ENCODE results near the gene CEP112. TPM values are rescaled to one million over a fixed set of nuclear protein-coding genes. Genes with fewer than 3 reads are reported as not detected.

Gene CEP112
- total and polyA plus RNA-seq, 10 of the 15 experiments (the other 5 are each of a cell fraction or from before 2014, with no cell fraction given) = 0.11 to 3.8 (median 0.32) TPM; not detected in 1

- FAIRE-seq = no peak
- Histone ChIP-seq H3K36me3 (ENCODE audit: control insufficient read depth in 2 of 2, insufficient read depth in 2 of 2, low read length in 1 of 2) (no peaks in the 10 kb centered on the region), H2AFZ (ENCODE audit: control insufficient read depth, low read depth, low read length) (no peak overlapping the region), H3K27me3 (replicated peaks in 1 of 2; ENCODE audit: control insufficient read depth in 2 of 2, insufficient read depth in 2 of 2, low read length in 1 of 2) (no peaks in the 10 kb centered on the region), H3K27ac (ENCODE audit: control insufficient read depth, insufficient read depth) (no peak overlapping the region), H4K20me1 (ENCODE audit: control insufficient read depth, insufficient read depth) (no peaks in the 10 kb centered on the region), H3K9me3 (replicated peaks; ENCODE audit: control insufficient read depth, insufficient read depth, low read length) (no peaks in the 10 kb centered on the region), H3K79me2 (ENCODE audit: control insufficient read depth, insufficient read depth, low read length) (no peaks in the 10 kb centered on the region), H3K4me1 (ENCODE audit: control insufficient read depth, insufficient read depth, low read length) (no peaks in the 10 kb centered on the region), H3K4me3 (no peak overlapping the region), H3K9ac (ENCODE audit: control insufficient read depth, insufficient read depth, low read length) (no peak overlapping the region), H3K4me2 (ENCODE audit: control insufficient read depth, insufficient read depth) (no peak overlapping the region)
- ChIA-PET CTCF (no interaction called here), RAD21 (ENCODE audit: unreplicated experiment) (no interaction called here), SMC1A (ENCODE audit: uncharacterized antibody, unreplicated experiment) (interaction anchor here (1.1 kb wide), 1 partner anchor 10 kb away, joined by 4 read pairs; no protein-coding TSS in a partner anchor), POLR2A (no interaction called here)
- no peak for DNase-seq (ENCODE audit: low read depth, low spot score)
- ATAC-seq = no peak
- TF ChIP-seq HCFC1 (IDR thresholded peaks at IDR 0.05; ENCODE audit: low read length) = no peak
- TF ChIP-seq LARP7 (IDR thresholded peaks at IDR 0.05) = no peak
- TF ChIP-seq ATF3 (IDR thresholded peaks at IDR 0.05; ENCODE audit: borderline replicate concordance, extremely low read depth, low read depth, low read length) = no peak
- TF ChIP-seq CBFB (IDR thresholded peaks at IDR 0.05; ENCODE audit: low read depth) = no peak
- no peak for TF ChIP-seq STAT1 (conservative IDR thresholded peaks at IDR 0.05)
- no peak for TF ChIP-seq CHD1 (IDR thresholded peaks at IDR 0.05; ENCODE audit: low read depth, low read length)
- no peak for TF ChIP-seq EZH2 (IDR thresholded peaks at IDR 0.05; ENCODE audit: borderline replicate concordance, control insufficient read depth, low read depth, low read length)
- no peak for TF ChIP-seq ASH2L (IDR thresholded peaks at IDR 0.05; ENCODE audit: borderline replicate concordance, low read depth)
- no peak for TF ChIP-seq JUNB (IDR thresholded peaks at IDR 0.05)
- no peak for TF ChIP-seq RELA (IDR thresholded peaks at IDR 0.05; ENCODE audit: borderline replicate concordance, partially characterized antibody)
- no peak for TF ChIP-seq SUZ12 (IDR thresholded peaks at IDR 0.05; ENCODE audit: unreplicated experiment)
- TF ChIP-seq IKZF2 (IDR thresholded peaks at IDR 0.05) = no peak
- TF ChIP-seq PAX8 (IDR thresholded peaks at IDR 0.05) = no peak
- no peak for TF ChIP-seq SMARCA5 (IDR thresholded peaks at IDR 0.05)
- no TSS peak for BruUV-seq (replicated peaks)
- in situ Hi-C loops (cut with MboI) = no loop called here
- WGBS (ENCODE audit: insufficient coverage, insufficient replicate concordance, low lambda C conversion rate, missing lambda C conversion rate) = 14% methylated on average over 5 of the region's 5 CpGs
- intact Hi-C loops (cut with micrococcal nuclease; ENCODE audit: unreplicated experiment) = no loop called here
Measured at GRCh38 chr17:66126231-66126630, 65.7 kb downstream of the CEP112 start.

All from GM12878 (cell line).